Activated naive CD8-positive, alpha-beta T cell treated with anti-CD3 and anti-CD28 coated beads, Interleukin-2, amount 50 U/mL, for 16 hours (primary cell): ENCODE data around the gene CCNL2.
"Not testable (repeated sequence)": the region's sequence is repeated elsewhere in the genome, so short reads cannot be mapped to it uniquely, and the experiment has no call there.

ENCODE experiments used
- DNase-seq: peaks from one replicate; pipeline ENCODE4 v3.0.0-alpha.2; 2020; ENCODE audit warnings: low read depth, low spot score

CCNL2 gene

DNA sequence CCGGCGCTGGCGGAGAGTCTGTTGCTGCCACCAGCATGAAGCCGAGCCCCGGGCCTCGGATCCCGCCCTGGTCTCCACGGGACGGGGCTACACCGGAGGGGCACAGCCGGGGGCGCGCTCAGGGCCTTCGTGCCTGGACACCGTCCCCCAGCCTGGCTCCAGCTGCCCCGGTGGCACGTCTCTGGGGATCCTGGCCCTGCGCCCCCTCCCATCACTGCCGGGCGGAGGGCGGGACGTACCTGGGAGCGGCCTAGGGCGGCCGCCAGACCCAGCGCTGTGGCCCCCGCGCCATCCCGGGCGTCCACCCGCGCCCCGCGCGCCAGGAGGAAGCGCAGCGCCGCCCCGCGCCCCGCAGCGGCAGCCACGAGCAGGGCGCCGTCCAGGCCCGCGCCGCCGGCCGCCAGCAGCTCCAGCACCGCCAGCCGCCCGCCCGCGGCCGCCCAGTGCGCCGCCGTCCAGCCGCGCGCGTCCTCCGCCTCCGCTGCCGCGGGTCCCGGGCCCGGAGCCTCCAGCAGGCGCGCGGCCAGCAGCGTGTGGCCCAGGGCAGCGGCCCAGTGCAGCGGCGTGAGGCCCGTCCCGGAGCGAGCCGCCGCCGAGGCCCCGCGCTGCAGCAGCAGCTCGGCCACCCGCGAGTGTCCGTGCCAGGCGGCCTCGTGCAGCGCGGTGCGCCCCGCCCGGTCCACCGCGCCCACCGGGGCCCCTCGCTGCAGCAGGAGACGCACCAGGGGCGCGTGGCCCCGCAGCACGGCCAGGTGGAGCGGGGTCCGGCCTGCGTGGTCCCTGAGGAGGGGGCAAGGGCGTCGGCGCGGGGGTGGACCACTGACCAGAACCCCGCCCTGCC, 20.9 kb upstream of the CCNL2 start:
- no peak for DNase-seq

DNA sequence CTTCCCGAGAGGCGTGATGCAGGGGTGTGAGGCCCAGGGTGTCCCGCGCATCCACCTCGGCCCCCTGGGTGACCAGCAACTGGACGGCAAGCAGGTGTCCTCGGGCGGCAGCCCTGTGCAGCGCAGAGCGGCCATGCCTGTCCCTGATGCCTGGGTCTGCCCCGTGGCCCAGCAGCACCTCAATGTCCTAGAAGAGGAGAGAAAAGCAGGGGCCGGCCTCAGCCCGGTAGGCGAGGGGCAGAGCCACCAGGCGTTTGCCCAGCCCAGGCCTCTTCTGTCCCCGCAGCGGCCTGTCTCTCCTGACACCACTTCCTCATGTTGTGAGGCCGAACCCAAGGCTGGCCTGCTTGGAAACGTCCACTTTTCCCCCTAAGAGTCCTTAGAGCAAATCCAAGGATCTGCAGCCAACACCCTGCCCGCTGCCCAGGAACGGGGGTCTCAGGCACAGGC, 20.3 kb upstream of the CCNL2 start:
- no peak for DNase-seq

DNA sequence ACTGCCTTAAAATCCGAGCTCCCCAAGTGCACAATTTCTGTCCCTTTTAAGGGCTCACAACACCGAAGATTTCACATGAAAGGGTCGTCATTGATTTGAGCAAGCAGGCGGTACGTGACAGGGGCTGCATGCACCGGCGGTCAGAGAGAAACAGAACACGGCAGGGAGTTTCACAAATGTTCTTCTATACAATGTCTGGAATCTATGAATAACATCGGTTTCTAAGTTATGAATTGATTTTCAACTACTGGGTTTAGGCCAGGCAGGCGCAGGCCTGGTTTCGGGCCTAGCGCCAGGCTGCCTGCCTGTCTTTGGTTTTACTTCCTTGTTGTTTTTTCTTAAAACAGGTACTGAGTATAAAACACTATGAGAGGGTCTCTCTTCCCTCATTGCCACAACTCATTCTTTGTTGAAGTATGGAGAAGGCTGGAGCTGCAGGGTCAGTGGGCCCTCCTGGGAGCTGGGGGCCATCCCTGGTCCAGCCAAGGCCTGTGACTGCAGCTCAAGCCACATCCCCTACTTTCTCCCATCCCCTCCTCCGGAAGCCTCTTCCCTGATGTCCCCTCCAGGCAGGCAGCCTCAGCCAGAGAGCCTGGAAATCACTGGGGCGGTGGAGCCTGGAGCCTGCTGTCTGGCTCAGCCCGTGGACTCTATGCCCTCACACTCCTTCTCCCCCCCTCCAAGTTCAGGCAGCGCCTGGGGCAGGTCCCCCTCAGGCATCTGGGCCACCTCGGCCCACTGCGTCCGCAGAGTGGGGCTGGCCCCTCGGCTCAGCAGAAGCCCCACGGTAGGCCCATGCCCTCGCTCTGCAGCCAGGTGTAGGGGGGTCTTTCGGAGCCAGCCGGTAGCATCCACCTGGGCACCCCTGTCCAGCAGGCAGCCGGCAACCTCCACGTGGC, 19.6 kb upstream of the CCNL2 start:
- no peak for DNase-seq

DNA sequence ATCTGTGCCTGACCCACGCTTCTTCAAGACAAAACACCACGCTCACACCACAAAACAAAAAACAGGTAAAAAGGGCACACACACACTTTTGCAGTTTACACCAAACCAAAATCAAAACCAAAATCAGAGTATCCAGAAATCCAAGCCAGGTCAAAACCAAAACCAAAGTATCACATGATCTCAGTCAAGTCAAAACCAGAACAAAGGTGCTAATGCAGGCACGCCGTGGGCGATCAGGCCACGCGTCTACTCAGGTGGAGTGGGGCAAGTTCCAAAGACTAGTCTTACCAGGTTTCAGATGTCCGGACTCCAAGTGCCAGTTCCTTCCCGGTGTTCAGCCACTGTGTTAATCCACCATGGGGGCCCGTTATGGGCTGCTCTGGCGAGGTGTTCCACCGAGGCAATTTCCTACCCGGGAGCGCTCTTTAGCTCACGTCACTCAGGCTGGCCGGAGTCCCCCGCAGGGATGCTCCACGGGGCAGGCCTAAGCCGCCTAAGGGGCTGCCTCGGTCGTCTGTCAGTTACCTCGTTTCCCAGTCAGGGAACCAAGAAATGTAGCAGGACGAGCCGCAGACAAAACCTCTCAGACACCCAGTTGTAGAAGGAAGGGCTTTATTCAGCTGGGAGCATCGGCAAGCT, 18.8 kb upstream of the CCNL2 start:
- DNase-seq, result not testable (repeated sequence)

DNA sequence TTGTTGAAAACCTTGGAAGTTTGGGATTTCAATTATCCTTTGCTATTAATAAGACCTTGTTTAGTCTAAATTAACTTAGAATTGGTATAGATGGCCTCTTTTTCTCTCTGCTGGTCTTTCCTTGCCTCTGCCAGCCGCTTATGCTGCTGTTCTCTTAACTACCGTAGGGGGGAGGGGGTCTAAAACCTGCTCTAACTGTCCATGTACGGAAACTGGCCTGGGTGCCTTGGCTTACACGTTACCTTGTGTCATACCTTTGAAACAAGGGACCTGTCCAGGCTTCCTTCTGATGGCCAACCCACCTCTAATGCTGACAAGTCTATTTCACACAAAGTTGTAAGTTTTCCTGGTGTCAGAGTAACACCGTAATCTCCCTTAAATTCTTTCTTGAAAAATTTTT, 18.3 kb upstream of the CCNL2 start:
- DNase-seq, result not testable (repeated sequence)

DNA sequence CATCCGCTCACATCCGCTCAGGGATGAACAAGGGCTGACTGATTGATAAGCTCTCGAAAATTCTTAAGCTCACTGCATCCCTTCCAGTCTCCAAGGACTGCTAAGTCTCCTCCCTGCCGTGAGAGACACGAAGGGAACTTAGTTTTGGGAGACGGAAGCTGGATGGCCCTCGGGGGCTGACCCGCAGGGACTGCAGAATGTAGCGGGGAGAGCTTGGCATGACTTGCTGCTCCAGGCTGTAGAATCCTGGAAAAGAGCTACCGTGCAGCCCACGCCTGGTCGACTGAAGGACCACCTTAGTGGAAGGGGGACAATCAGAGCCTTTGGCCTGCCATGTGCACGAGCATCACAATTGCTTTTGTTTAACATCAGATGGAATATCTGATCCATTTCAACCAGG, 16.6 kb upstream of the CCNL2 start:
- DNase-seq, result no peak

DNA sequence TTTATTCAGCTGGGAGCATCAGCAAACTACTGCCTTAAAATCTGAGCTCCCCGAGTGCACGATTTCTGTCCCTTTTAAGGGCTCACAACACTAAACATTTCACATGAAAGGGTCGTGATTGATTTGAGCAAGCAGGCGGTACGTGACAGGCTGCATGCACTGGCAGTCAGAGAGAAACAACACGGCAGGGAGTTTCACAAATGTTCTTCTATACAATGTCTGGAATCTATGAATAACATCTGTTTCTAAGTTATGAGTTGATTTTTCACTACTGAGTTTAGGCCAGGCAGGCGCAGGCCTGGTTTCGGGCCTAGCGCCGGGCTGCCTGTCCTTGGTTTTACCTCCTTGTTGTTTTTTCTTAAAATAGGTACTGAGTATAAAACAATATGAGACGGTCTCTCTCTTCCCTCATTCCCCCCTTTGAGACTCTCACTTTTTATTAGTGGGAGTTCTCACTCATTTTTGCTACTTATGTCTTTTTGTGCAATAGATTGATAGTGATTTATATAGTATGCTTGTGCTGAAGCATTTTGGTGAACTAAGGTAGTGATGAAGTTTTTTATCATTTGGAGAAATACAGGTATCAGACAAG, 13.3 kb upstream of the CCNL2 start:
- not testable (repeated sequence) for DNase-seq

DNA sequence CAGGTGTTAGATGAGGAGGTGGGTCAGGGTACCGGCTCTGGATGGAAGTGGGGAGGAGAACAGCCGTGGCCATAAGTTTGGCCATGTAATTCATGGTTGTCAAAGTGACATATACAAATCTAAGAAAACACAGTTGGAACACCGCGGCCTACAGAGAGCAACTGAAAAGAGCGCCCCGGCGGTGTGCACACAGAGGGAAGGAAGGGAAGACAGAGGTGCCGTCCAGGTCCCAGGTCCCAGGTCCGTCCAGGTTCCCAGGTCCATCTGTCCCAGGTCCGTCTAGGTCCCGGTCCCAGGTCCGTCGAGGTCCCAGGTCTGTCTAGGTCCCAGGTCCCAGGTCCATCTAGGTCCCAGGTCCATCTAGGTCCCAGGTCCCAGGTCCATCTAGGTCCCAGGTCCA, 12.5 kb upstream of the CCNL2 start:
- no peak for DNase-seq

DNA sequence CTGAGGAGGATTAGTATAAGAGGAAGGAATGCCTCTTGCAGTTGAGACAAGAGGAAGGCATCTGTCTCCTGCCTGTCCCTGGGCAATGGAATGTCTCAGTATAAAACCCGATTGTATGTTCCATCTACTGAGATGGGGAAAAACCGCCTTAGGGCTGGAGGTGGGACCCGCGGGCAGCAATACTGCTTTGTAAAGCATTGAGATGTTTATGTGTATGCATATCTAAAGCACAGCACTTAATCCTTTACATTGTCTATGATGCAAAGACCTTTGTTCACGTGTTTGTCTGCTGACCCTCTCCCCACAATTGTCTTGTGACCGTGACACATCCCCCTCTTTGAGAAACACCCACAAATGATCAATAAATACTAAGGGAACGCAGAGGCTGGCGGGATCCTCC, 11.1 kb upstream of the CCNL2 start:
- DNase-seq, result not testable (repeated sequence)

DNA sequence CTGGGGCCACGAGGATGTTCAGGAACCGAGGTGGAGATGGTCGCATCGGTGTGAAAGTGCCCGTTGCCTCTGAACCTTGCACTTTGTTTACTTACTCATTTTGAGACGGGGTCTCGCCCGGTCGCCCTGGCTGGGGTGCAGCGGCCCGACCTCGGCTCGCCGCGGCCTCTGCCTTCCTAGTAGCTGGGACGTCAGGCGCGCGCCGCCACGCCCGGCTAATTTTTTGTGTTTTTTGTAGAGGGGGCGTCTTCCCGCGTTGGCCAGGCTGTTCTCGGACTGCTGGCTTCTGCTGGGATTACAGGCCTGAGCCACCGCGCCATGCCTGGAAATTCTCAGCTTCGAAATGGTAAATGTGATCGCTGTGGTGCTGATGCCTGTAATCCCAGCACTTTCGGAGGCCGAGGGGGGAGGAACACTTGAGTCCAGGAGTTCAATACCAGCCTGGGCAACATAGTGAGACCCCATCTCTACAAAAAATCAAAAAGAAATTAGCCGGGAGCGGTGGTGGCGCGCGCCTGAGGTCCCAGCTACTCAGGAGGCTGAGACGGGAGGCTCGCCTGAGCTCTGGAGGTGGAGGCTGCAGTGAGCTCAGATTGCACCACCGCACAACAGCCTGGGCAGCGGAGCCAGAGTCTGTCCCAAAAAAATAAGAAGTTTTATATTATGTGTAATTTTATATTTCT, 8.6 kb upstream of the CCNL2 start:
- DNase-seq, result no peak

DNA sequence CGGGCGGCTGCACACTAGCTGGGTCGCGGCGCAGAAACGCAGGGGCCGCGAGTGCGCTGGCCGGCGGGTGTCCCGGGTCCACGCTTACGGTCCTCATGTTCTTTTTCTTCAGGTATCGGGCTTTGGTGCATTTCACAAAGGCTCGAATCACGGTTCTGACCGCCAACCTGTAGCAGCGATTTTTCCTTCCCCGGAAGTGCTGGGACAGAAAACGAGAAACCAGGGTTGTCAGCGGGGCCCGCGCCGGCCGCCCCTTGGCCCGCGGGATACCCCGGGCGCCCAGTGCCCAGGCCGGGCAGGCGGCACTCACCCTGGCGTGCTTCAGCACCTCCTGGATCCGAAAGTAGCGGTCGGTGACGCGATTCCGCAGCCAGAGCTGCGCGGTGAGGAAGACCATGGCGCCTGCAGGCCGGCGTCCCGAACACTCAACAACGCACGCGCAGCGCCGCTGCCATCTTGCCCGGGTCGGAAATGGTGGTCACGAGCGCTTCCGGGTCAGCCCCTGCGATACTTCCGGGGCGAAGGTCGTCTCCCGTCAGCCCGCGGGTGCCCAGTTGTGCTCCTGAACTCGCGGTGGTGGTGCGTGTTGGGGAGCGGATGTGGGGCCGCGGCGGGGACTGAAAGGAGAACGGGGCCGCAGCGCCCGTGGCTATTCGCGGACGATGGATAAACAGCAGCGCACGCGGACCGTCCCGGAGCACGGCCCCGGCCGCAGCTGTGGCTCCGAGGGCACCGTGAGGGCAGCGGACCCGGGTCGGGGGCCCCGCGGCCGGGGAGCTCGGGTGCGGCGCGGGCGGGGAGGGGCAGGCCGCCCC, 7.9 kb upstream of the CCNL2 start, which contains the start of gene MRPL20:
MRPL20 (minus strand) TSS at position 473 of the 815 bp plus-strand sequence; CDS start at position 397, 76 bp downstream.
- peak; percentile 91 for DNase-seq

DNA sequence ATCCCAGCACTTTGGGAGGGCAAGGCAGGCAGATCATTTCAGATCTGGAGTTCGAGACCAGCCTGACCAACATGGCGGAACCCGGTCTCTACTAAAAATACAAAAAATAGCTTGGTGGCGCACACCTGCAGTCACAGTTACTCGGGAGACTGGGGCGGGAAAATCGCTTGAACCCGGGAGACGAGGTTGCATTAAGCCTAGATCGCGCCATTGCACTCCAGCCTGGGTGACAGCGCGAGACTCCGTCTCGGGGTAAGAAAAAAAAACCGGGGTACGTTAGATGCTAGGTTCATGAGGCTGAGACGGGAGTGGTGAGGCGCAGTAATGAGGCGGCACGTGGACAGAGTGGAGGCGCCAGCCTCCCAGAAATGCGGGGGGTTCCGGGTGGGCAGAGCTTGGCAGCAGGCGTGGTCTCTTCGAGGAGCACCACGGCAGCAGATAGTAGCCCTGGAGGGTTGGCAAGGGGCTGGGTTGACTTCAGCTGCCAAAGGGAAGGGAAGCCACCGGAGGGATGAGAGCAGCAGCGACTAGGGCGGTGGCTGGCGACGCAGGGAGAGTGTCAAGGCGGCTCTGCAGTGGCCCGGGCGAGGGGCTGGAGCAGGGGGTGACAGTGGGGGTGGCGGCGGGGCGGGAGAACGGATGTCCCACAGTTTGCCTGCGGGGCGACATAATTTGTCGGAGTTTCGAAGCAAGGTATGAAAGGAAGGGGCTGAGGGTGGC, 7.1 kb upstream of the CCNL2 start:
- DNase-seq, result no peak

DNA sequence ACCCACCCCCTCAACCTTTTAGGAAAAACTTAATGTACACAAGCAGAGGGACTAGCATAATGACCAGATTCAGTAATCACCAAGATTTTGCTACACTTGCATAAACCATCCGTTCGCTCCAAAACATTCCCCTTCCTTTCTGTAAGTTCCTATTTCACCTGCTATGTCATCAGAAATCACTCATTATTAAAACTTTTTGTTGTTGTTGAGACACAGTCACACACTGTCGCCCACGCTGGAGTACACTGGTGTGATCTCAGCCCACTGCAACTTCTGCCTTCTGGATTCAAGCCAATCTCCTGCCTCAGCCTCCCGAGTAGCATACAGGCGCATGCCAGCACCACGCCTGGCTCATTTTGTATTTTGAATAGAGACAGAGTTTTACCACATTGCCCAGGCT, 4.5 kb upstream of the CCNL2 start:
- no peak for DNase-seq

DNA sequence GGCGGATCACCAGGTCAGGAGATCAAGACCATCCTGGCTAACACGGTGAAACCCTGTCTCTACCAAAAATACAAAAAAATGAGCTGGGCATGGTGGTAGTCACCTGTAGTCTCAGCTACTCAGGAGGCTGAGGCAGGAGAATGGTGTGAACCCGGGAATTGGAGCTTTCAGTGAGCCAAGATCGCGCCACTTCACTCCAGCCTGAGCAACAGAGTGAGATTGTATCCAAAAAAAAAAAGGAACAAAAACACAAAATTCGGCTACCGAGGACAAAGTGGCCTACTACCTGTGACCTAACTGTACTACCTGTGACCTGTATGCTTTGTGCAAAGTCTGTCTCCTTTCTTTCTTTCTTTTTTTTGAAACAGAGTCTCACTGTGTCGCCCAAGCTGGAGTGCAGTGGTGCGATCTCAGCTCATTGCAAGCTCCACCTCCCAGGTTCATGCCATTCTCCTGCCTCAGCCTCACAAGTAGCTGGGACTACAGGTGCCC, 3.8 kb upstream of the CCNL2 start:
- DNase-seq, result not testable (repeated sequence)

DNA sequence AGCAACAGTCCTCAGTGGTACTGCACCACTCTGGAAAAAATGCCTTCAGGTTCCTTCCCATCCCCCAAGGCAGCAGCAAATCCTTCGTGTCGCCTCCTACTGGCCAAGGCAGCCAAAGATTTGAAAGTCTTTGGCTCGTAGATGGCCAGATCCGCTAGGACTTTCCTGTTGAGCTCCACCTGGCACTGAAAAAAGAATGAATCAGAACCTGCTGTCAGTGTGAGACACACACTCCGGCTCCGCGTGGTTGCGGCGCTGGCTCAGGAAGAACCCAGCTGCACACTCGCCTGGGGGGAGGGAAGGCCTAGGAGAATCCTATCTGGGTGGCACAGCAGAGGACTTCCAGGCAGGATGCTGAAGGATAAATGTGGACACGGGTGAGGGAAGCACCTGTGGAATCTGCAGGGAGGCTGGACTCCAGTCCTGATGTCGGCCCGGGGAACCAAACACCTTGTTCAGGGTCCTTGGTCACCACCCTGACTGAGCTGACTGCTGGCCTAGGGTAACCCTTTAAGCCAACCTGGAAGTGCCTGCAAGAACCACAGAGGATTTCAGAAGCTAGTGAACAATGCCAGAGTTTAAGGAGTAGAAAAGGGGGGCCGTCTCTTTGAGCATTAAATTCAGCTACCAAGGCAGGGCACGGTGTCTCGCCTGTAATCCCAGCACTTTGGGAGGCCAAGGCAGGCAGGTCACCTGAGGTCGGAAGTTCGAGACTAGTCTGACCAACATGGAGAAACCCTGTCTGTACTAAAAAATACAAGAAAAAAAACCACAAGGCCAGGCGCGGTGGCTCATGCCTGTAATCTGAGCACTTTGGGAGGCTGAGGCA, 3.2 kb upstream of the CCNL2 start:
- DNase-seq, result no peak

DNA sequence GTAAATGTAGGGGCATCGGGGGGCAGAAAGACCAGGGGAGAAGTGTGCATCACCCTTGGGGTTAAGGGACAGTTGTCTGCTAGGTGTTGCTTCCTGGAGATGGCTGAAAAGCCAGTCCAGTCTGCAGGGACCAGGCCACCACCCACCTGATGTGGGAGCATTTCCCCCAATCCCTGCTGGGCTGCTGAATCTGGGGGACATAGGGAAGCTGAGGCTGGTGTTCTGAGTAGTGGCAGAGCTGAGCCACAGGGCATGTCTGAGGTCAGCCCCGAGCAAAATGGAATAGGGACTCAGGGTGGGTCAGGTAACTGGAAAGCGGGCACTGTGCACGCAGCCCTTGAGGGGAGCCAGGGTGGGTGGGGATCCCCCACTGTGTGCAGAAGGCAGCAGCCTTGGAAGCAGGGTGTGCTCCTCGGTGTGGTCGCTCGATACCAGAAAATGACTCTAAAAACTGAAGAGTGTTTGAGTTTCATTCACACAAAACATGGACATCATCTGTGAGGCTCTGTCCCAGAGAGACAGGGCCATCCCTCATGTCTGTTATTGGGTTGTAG, 2.4 kb upstream of the CCNL2 start:
- DNase-seq, result no peak

DNA sequence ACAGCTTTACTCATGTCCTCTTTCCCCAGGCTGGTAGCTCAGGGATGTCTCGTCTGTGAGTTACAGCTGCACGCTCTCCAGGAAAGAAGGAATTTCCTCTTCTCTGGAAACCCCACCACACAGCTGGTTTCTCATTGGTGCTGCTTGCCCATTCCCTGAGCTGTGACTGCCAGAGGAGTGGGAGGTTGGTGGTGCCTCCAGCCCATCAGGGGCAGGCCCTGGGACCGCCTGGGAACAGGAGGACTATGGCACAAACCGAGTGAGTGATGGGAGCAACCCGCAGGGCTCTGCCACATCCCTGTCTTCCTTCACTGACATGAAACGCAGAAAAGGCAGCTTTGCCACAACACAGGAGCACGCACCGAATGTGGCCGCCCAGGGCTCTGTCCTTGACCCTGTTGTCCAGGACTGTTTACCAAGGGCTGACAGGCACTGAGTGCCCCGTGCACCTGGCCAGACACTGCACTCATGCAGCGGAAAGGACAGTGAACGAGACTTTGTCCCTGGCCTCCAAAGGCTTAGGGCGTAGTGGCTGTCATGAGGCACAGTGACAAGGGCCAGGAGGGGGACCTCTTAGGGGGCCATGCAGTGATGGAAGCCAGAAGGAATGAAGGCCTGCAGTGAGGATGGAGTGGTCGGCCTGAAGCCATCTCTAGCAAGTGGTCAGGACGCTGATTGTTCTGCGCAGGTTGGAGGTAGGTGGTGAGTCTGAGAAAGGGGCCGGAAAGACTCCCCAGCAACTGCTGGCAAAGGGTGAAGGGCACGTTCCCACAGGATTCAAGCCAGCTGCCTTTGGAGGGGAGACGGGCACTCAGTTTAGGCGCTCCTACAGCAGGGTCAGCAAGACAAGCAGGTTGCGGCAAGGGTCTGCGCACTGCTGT, 1.7 kb upstream of the CCNL2 start:
- DNase-seq, result no peak
